Parathyroid adenoma (tissue), 2 donors: ENCODE measurements around the gene H3-3A.

Source experiments
- H2AFZ ChIP-seq: fragments of 300-600 bp; sonication (generic); one replicate; pipeline ENCODE4 v1.7.0; 2017; ENCODE audit warnings: antibody characterized with exemption, mild to moderate bottlenecking
- H3K27ac ChIP-seq: fragments of 300-600 bp; sonication (generic); one replicate; pipeline ENCODE4 v1.7.0; 2017
- H3K27me3 ChIP-seq: fragments of 300-600 bp; sonication (generic); one replicate; pipeline ENCODE4 v1.7.0; 2017; ENCODE audit warnings: low read length; ENCODE audit not compliant: control insufficient read depth, insufficient read depth
- H3K36me3 ChIP-seq: fragments of 300-600 bp; sonication (generic); one replicate; pipeline ENCODE4 v1.7.0; 2017; ENCODE audit warnings: low read length; ENCODE audit not compliant: control insufficient read depth, insufficient read depth
- H3K4me1 ChIP-seq: fragments of 300-600 bp; sonication (generic); one replicate; pipeline ENCODE4 v1.7.0; 2017; ENCODE audit warnings: control low read depth
- H3K4me2 ChIP-seq: fragments of 300-600 bp; sonication (generic); one replicate; pipeline ENCODE4 v1.7.0; 2017; ENCODE audit warnings: low read length
- H3K4me3 ChIP-seq: fragments of 300-600 bp; sonication (generic); one replicate; pipeline ENCODE4 v1.7.0; 2017; ENCODE audit warnings: low read depth, low read length
- H3K79me2 ChIP-seq: fragments of 300-600 bp; sonication (generic); one replicate; pipeline ENCODE4 v1.7.0; 2017; ENCODE audit warnings: control low read depth
- H3K9ac ChIP-seq: fragments of 300-600 bp; sonication (generic); one replicate; pipeline ENCODE4 v1.7.0; 2017; ENCODE audit warnings: mild to moderate bottlenecking
- H3K9me3 ChIP-seq: fragments of 300-600 bp; sonication (generic); one replicate; pipeline ENCODE4 v1.7.0; 2017; ENCODE audit warnings: low read length; ENCODE audit not compliant: control insufficient read depth
- TF ChIP-seq, protein P1 (sequence below): fragments of 300-600 bp; sonication (generic); IDR thresholded peaks from one replicate; pipeline ENCODE4 v1.7.0; 2017; ENCODE audit warnings: antibody characterized with exemption, mild to moderate bottlenecking
- donor health status: primary hyperparathyroidism.

The H3-3A gene

DNA sequence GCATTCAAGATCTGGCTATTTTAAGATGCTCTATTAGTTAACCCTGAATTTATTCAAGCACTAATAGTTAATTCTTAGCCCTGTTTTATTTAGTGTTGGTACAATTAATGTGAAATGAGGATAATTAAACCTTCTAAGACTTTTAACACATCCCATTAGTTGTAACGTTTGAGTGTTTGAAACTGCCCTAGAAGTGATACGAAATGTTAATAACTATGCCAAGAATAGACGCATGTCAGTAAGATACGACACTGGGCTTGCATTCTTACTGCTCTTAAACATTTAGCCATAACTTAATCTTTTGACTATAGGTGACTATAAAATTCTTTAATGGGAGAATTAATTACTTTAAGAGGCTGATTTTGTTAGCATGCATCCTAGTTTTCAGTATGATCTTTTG lies 9.8 kb downstream of the H3-3A start:
- no peaks in the 10 kb centered on the region for H3K4me1 ChIP-seq
- H3K4me2 ChIP-seq: no peak overlapping the region
- H2AFZ ChIP-seq: no peak overlapping the region
- TF ChIP-seq, protein P1, sequence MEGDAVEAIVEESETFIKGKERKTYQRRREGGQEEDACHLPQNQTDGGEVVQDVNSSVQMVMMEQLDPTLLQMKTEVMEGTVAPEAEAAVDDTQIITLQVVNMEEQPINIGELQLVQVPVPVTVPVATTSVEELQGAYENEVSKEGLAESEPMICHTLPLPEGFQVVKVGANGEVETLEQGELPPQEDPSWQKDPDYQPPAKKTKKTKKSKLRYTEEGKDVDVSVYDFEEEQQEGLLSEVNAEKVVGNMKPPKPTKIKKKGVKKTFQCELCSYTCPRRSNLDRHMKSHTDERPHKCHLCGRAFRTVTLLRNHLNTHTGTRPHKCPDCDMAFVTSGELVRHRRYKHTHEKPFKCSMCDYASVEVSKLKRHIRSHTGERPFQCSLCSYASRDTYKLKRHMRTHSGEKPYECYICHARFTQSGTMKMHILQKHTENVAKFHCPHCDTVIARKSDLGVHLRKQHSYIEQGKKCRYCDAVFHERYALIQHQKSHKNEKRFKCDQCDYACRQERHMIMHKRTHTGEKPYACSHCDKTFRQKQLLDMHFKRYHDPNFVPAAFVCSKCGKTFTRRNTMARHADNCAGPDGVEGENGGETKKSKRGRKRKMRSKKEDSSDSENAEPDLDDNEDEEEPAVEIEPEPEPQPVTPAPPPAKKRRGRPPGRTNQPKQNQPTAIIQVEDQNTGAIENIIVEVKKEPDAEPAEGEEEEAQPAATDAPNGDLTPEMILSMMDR: no peak
- H3K9me3 ChIP-seq: no peaks in the 10 kb centered on the region
- H3K9ac ChIP-seq: no peak overlapping the region
- no peak overlapping the region for H3K27ac ChIP-seq
- no peaks in the 10 kb centered on the region for H3K27me3 ChIP-seq
- H3K36me3 ChIP-seq: no peaks in the 10 kb centered on the region
- H3K4me3 ChIP-seq: no peak overlapping the region
- H3K79me2 ChIP-seq: peaks cover 12% of the 10 kb centered on the region

DNA sequence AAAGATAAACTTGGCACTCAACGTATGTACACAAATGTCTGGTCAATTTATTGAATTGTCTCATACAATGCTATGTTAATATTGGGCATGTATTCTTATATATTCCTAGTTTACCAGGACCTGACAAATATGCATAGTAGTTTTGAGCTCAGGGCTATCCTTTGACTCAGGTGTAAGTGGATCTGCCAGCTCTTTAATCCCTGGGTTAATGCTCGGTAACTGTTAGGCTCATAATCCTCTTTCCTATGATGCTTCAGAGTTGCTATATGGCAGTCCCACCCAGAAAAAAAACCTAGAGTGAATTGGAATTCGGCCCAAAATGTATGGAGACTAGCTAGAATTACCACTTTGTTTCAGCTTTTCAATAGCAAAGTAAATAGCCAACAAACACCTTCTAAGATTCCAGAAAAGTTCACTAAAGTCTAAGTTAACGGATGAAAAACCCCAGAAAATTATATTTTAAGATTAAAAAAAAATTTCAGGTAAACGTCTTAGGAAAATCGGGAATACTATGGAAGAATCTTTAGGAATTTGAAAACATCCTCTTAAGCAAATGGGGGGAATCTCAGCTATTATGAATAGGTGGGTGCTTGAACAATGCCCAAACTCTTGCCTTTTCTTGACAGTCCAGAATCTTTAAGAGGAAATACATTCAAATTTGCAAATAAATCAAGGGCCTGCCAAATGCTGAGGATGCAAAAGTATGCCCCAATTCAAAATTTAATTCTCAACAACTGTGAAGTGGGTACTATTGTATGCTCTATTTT lies 10.9 kb downstream of the H3-3A start:
- Histone ChIP-seq H3K4me1 (no peaks in the 10 kb centered on the region), H3K79me2 (peaks cover 6% of the 10 kb centered on the region), H3K27me3 (no peaks in the 10 kb centered on the region), H2AFZ (no peak overlapping the region), H3K9ac (no peak overlapping the region), H3K36me3 (no peaks in the 10 kb centered on the region), H3K4me3 (no peak overlapping the region), H3K4me2 (no peak overlapping the region), H3K9me3 (no peaks in the 10 kb centered on the region), H3K27ac (no peak overlapping the region)
- TF ChIP-seq, protein P1: no peak

DNA sequence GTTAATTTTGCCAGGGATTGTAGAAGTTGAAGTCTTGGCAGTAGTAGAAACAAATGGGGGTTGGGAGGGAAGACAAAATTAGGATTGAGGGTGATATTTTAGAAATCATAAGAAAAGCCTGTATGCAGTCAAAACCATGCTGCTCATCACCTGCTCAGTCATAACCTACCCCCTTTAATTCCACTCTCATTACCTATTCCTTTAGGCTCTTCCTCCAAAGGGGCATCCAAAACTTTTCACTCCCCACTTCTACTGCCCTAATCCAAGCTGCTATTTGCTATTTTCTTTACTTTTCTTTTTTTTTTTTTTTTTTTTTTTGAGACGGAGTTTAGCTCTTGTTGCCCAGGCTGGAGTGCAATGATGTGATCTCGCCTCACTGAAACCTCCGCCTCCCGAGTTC lies 11.5 kb downstream of the H3-3A start:
- H2AFZ ChIP-seq: no peak overlapping the region

DNA sequence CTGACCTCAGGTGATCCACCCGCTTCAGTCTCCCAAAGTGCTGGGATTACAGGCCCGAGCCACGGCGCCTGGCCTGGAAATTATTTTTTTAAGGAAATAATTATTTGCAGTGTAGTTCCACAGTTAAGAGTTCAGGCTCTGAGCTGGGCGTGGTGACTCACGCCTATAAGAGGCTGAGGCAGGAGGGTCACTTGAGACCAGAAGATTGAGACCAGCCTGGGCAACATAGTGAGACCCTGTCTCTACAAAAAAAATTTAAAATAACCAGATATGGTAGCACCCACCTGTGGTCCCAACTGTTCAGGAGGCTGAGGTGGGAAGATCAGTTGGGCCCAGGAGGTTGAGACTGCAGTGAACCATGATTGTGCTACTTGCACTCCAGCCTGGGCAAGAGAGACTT lies 13.9 kb downstream of the H3-3A start:
- Histone ChIP-seq H3K79me2 (no peaks in the 10 kb centered on the region), H3K36me3 (no peaks in the 10 kb centered on the region)

More for the DNA sequence above, 11.5 kb downstream of the H3-3A start:
- Histone ChIP-seq H3K27me3 (no peaks in the 10 kb centered on the region), H3K4me3 (no peak overlapping the region), H3K27ac (no peak overlapping the region), H3K79me2 (peaks cover 2% of the 10 kb centered on the region), H3K36me3 (no peaks in the 10 kb centered on the region), H3K4me2 (no peak overlapping the region), H3K9ac (no peak overlapping the region), H3K4me1 (no peaks in the 10 kb centered on the region), H3K9me3 (no peaks in the 10 kb centered on the region)
- TF ChIP-seq, protein P1: no peak

More for the DNA sequence above, 13.9 kb downstream of the H3-3A start:
- Histone ChIP-seq H3K4me3 (no peak overlapping the region), H3K9ac (no peak overlapping the region), H3K4me1 (no peaks in the 10 kb centered on the region), H3K27ac (no peak overlapping the region), H3K27me3 (no peaks in the 10 kb centered on the region), H3K4me2 (no peak overlapping the region), H2AFZ (no peak overlapping the region), H3K9me3 (no peaks in the 10 kb centered on the region)
- TF ChIP-seq, protein P1: no peak
